H1 (cell line): Measurements from ENCODE around the gene ASCL2. TPM values are rescaled to one million over a fixed set of nuclear protein-coding genes. Genes with fewer than 3 reads are reported as not detected.

ENCODE experiments used
- CTCF ChIA-PET: fragments of 300-600 bp; sonication (Branson Sonifier 250); formaldehyde crosslinking; loops from one replicate; lab custom pipeline; 2021; ENCODE audit not compliant: partially characterized antibody; lab: Charles Lee
- POLR2A ChIA-PET: fragments of 300-600 bp; sonication (Branson Sonifier 250); formaldehyde crosslinking; loops from one replicate; lab custom pipeline; 2021; ENCODE audit warnings: inconsistent platforms; ENCODE audit not compliant: partially characterized antibody; lab: Charles Lee
- DNase-seq, 2 experiments: peaks; one replicate each; pipeline versions ENCODE4 v3.0.0 to v3.0.0-alpha.2; 2010 to 2022; ENCODE audit warnings: low spot score in 2 of 2, low read depth in 1 of 2, mixed read lengths in 1 of 2
- FAIRE-seq: peaks from 2 replicates; lab custom pipeline; 2011; peaks lifted over from hg19 to GRCh38; lab: Jason Lieb, UNC
- H2AFZ ChIP-seq: 2 replicates; pipeline ENCODE4 v1.8.1; 2012; ENCODE audit warnings: low read length, inconsistent platforms
- H2AK5ac ChIP-seq: 2 replicates; pipeline ENCODE4 v1.6.1; 2013; ENCODE audit warnings: low read depth, low read length
- H2BK120ac ChIP-seq: replicated peaks from 2 replicates; pipeline ENCODE3; 2013; ENCODE audit warnings: low read depth, low read length, inconsistent platforms
- H2BK12ac ChIP-seq: 2 replicates; pipeline ENCODE4 v1.6.1; 2013; ENCODE audit warnings: low read depth, low read length
- H2BK15ac ChIP-seq: 2 replicates; pipeline ENCODE4 v1.6.1; 2013; ENCODE audit warnings: low read length
- H2BK20ac ChIP-seq: 2 replicates; pipeline ENCODE4 v1.6.1; 2013; ENCODE audit warnings: low read length
- H2BK5ac ChIP-seq: 2 replicates; pipeline ENCODE4 v1.6.1; 2013; ENCODE audit warnings: low read depth, low read length
- H3K14ac ChIP-seq: 2 replicates; pipeline ENCODE4 v1.6.1; 2013; ENCODE audit warnings: inconsistent platforms; ENCODE audit not compliant: insufficient read length
- H3K18ac ChIP-seq: 2 replicates; pipeline ENCODE4 v1.6.1; 2013; ENCODE audit warnings: low read length; ENCODE audit errors: extremely low read depth
- H3K23ac ChIP-seq: 2 replicates; pipeline ENCODE4 v1.6.1; 2013; ENCODE audit warnings: inconsistent platforms; ENCODE audit not compliant: insufficient read length
- H3K23me2 ChIP-seq: 2 replicates; pipeline ENCODE4 v1.6.1; 2013; ENCODE audit warnings: low read depth, low read length
- H3K27ac ChIP-seq: 2 replicates; pipeline ENCODE4 v1.6.1; 2011; ENCODE audit warnings: low read depth, low read length, inconsistent platforms
- H3K27me3 ChIP-seq, 4 experiments: replicated peaks in 1 of 4; 1 replicate in 1 of 4; 2 replicates in 3 of 4; pipeline versions ENCODE4 v1.6.1 to v1.8.1; 2011 to 2013; ENCODE audit warnings: low read length in 3 of 4, mild to moderate bottlenecking in 3 of 4, inconsistent platforms in 2 of 4, mixed read lengths in 2 of 4, moderate library complexity in 1 of 4; ENCODE audit not compliant: control insufficient read depth in 3 of 4, insufficient read depth in 3 of 4; ENCODE audit errors: extremely low read depth in 1 of 4
- H3K36me3 ChIP-seq, 4 experiments: 2 replicates each; pipeline versions ENCODE4 v1.6.1 to v1.8.1; 2011 to 2013; ENCODE audit warnings: mild to moderate bottlenecking in 4 of 4, low read length in 3 of 4, moderate library complexity in 2 of 4, control low read depth in 1 of 4, inconsistent platforms in 1 of 4; ENCODE audit not compliant: insufficient read depth in 4 of 4, control insufficient read depth in 2 of 4
- H3K4ac ChIP-seq: replicated peaks from 2 replicates; pipeline ENCODE3; 2013; ENCODE audit warnings: low read length, low read depth, mixed read lengths, inconsistent platforms; ENCODE audit not compliant: insufficient read length
- H3K4me1 ChIP-seq, 4 experiments: replicated peaks in 1 of 4; 1 replicate in 1 of 4; 2 replicates in 3 of 4; pipeline versions ENCODE4 v1.6.1 to v1.8.1; 2011 to 2013; ENCODE audit warnings: low read length in 3 of 4, inconsistent platforms in 2 of 4, mixed read lengths in 1 of 4; ENCODE audit not compliant: insufficient read depth in 4 of 4, control insufficient read depth in 3 of 4
- H3K4me2 ChIP-seq, 2 experiments: 2 replicates each; pipeline versions ENCODE4 v1.6.1 to v1.8.1; 2011 to 2013; ENCODE audit warnings: low read depth in 2 of 2, low read length in 2 of 2, control low read depth in 1 of 2, inconsistent platforms in 1 of 2, mild to moderate bottlenecking in 1 of 2; ENCODE audit not compliant: insufficient read depth in 1 of 2
- H3K4me3 ChIP-seq, 4 experiments: fragments of 200-600, 300-600 bp in 1 of 4; sonication (generic), shearing (Covaris generic), sonication (Bioruptor Twin) in 1 of 4; 2 replicates each; pipeline versions ENCODE4 v1.5.1 to v1.8.1; 2011 to 2016; ENCODE audit warnings: low read length in 4 of 4, low read depth in 3 of 4, control low read depth in 2 of 4, inconsistent platforms in 2 of 4, mild to moderate bottlenecking in 2 of 4, mixed read lengths in 1 of 4, moderate library complexity in 1 of 4; ENCODE audit not compliant: insufficient read depth in 2 of 4; ENCODE audit errors: extremely low read depth in 1 of 4
- H3K56ac ChIP-seq: replicated peaks from 2 replicates; pipeline ENCODE3; 2013; ENCODE audit warnings: low read depth, mild to moderate bottlenecking, mixed read lengths, low read length, inconsistent platforms; ENCODE audit not compliant: insufficient read length
- H3K79me1 ChIP-seq: 2 replicates; pipeline ENCODE4 v1.6.1; 2013; ENCODE audit warnings: low read depth, low read length, control low read depth
- H3K79me2 ChIP-seq, 2 experiments: 2 replicates each; pipeline versions ENCODE4 v1.6.1 to v1.8.1; 2012 to 2013; ENCODE audit warnings: low read length in 2 of 2, mild to moderate bottlenecking in 2 of 2, inconsistent platforms in 1 of 2; ENCODE audit not compliant: insufficient read depth in 2 of 2, control insufficient read depth in 1 of 2
- H3K9ac ChIP-seq, 4 experiments: replicated peaks in 1 of 4; 1 replicate in 1 of 4; 2 replicates in 3 of 4; pipeline versions ENCODE4 v1.6.1 to v1.8.1; 2011 to 2013; ENCODE audit warnings: low read depth in 3 of 4, low read length in 3 of 4, control low read depth in 2 of 4, mild to moderate bottlenecking in 2 of 4, moderate library complexity in 2 of 4, inconsistent platforms in 1 of 4; ENCODE audit errors: extremely low read depth in 1 of 4
- H3K9me3 ChIP-seq, 2 experiments: 2 replicates each; pipeline versions ENCODE4 v1.6.1 to v1.8.1; 2012 to 2013; ENCODE audit warnings: mild to moderate bottlenecking in 2 of 2, moderate library complexity in 2 of 2, control low read depth in 1 of 2, inconsistent platforms in 1 of 2, low read depth in 1 of 2, low read length in 1 of 2, mixed read lengths in 1 of 2; ENCODE audit not compliant: insufficient read depth in 2 of 2
- H4K20me1 ChIP-seq, 2 experiments: replicated peaks in 1 of 2; 2 replicates each; pipeline versions ENCODE3 to v1.8.1; 2011 to 2013; ENCODE audit warnings: inconsistent platforms in 2 of 2, low read length in 2 of 2, mild to moderate bottlenecking in 1 of 2; ENCODE audit not compliant: insufficient read depth in 2 of 2, control insufficient read depth in 1 of 2
- H4K5ac ChIP-seq: 2 replicates; pipeline ENCODE4 v1.6.1; 2013; ENCODE audit warnings: low read length, low read depth, mixed read lengths, inconsistent platforms; ENCODE audit not compliant: insufficient read length
- H4K8ac ChIP-seq: 2 replicates; pipeline ENCODE4 v1.8.0; 2013; ENCODE audit warnings: mild to moderate bottlenecking, moderate library complexity, low read length, inconsistent platforms; ENCODE audit not compliant: insufficient read depth; ENCODE audit errors: extremely low read depth
- H4K91ac ChIP-seq: replicated peaks from 2 replicates; pipeline ENCODE3; 2013; ENCODE audit warnings: low read length, mixed read lengths, inconsistent platforms; ENCODE audit not compliant: insufficient read length
- ASH2L ChIP-seq: fragments of 200-600, 300-600 bp; sonication (generic); IDR thresholded peaks from one replicate; pipeline ENCODE4 v1.7.1; 2017; ENCODE audit warnings: low read length
- CEBPB ChIP-seq: IDR thresholded peaks from 2 replicates; pipeline ENCODE4 v1.6.1; 2012; ENCODE audit warnings: low read depth, low read length
- CTCF ChIP-seq, 3 experiments: IDR thresholded peaks; 1 replicate in 2 of 3; 2 replicates in 1 of 3; pipeline versions ENCODE4 v1.5.1 to v1.6.1; 2011; ENCODE audit warnings: low read length in 3 of 3, mild to moderate bottlenecking in 3 of 3, inconsistent platforms in 2 of 3, low read depth in 1 of 3, moderate library complexity in 1 of 3; ENCODE audit not compliant: insufficient read depth in 1 of 3; ENCODE audit errors: control extremely low read depth in 1 of 3
- E2F6 ChIP-seq: IDR thresholded peaks from 2 replicates; pipeline ENCODE4 v1.6.1; 2012; ENCODE audit warnings: inconsistent platforms
- MAFK ChIP-seq: IDR thresholded peaks from 2 replicates; pipeline ENCODE4 v1.6.1; 2012; ENCODE audit warnings: low read depth, mild to moderate bottlenecking, improper control_type of control experiment, low read length
- NRF1 ChIP-seq: IDR thresholded peaks from 2 replicates; pipeline ENCODE4 v1.6.1; 2011; ENCODE audit warnings: mild to moderate bottlenecking, low read depth, low read length, improper control_type of control experiment
- SUZ12 ChIP-seq: fragments of 200-600 bp; sonication (generic); IDR thresholded peaks from 2 replicates; pipeline ENCODE4 v1.6.1; 2012; ENCODE audit warnings: mild to moderate bottlenecking, inconsistent platforms, low read length, moderate library complexity, mixed read lengths
- TAF1 ChIP-seq: IDR thresholded peaks from 2 replicates; pipeline ENCODE4 v1.6.1; 2011; ENCODE audit warnings: mild to moderate bottlenecking, low read depth, low read length
- WGBS, 2 experiments: shearing (Covaris generic) in 1 of 2; methylation state at CpG; one replicate each; pipeline versions ENCODE4 v1.1.6 to v1.1.7; 2013 to 2015; ENCODE audit warnings: low lambda C conversion rate in 2 of 2, mixed read lengths in 2 of 2, inconsistent platforms in 1 of 2, low coverage in 1 of 2, missing lambda C conversion rate in 1 of 2; ENCODE audit not compliant: insufficient replicate concordance in 2 of 2, insufficient coverage in 1 of 2, insufficient read length in 1 of 2; ENCODE audit errors: extremely low coverage in 1 of 2, missing lambda C conversion rate in 1 of 2; 5-methylcytosine and 5-hydroxymethylcytosine counted together
- polyA plus RNA-seq, 7 experiments: library from polyadenylated mRNA; depleted of rRNA in 3 of 7; stranded (reverse) in 5 of 7; unstranded in 2 of 7; fragments of >200 nt in 5 of 7; fragments of 200-250 nt in 2 of 7; gene quantifications; 1 replicate in 5 of 7; 2 replicates in 1 of 7; 4 replicates in 1 of 7; pipeline versions ENCODE4 v1.2.1 to v1.2.3, GENCODE V29; 2011 to 2013; ENCODE audit warnings: missing spikeins in 2 of 7, mixed read lengths in 2 of 7
- total RNA-seq: library from RNA; stranded (reverse); fragmentation: NEBNext Ultra II Directional; extraction: Animal tissue kit (Norgen Biotek cat#: 25700); gene quantifications from 2 replicates; pipeline ENCODE4 v1.2.1, GENCODE V29; 2021

ASCL2 gene
- total and polyA plus RNA-seq, 2 of the 8 experiments (the other 6 are each of a cell fraction or from before 2014, with no cell fraction given) = 0.51 to 0.56 TPM

- peaks cover 0 to 12% of the 10 kb centered on the region in 2 experiments; a peak in 1 of 4 replicates for H3K9me3 ChIP-seq
- peaks cover 21 to 79% (median 67%) of the 10 kb centered on the region in 4 experiments for H3K27me3 ChIP-seq
- H3K4me1 ChIP-seq = peaks cover 0 to 14% (median 3%) of the 10 kb centered on the region in 4 experiments; a peak in 3 of 7 replicates
- CTCF ChIA-PET = no interaction called here
- 0 out of 2 replicates have a peak overlapping the region, but pooled peaks have one; percentile 87 for H2BK12ac ChIP-seq
- H2BK20ac ChIP-seq = no peak overlapping the region
- peak overlapping the region in 2 of 4 experiments; percentile 10 to 67; a peak in 3 of 8 replicates for H3K4me3 ChIP-seq
- no peak overlapping the region for H2BK5ac ChIP-seq
- POLR2A ChIA-PET = no interaction called here
- H2AK5ac ChIP-seq = no peak overlapping the region
- no peak overlapping the region for H4K5ac ChIP-seq
- H4K91ac ChIP-seq = no peak overlapping the region
- no peak overlapping the region for H2AFZ ChIP-seq
- DNase-seq (peak in 1 of 2 experiments; percentile 56), FAIRE-seq (no peak)
- TF ChIP-seq E2F6 (peak; percentile 45; the same call in 1 of the 2 replicates), MAFK (no peak), ASH2L (no peak), TAF1 (no peak), CTCF (IDR thresholded peaks at IDR 0.05; ENCODE audit: control extremely low read depth in 1 of 3, insufficient read depth in 1 of 3, low read depth in 1 of 3, low read length in 3 of 3) (no peak), SUZ12 (peak; percentile 31; the same call in 1 of the 2 replicates), NRF1 (no peak), CEBPB (no peak)
- H3K4me2 ChIP-seq = peak overlapping the region; percentile 46 to 51; a peak in 3 of 4 replicates
- no peaks in the 10 kb centered on the region for H3K79me1 ChIP-seq
- no peak overlapping the region for H3K18ac ChIP-seq
- H3K27ac ChIP-seq = no peak overlapping the region
- H3K56ac ChIP-seq = no peak overlapping the region
- 0 out of 2 replicates have a peak overlapping the region, but pooled peaks have one; percentile 46 for H2BK15ac ChIP-seq
- H3K79me2 ChIP-seq = no peaks in the 10 kb centered on the region
- no peak overlapping the region for H3K23ac ChIP-seq
- peaks cover 8% of the 10 kb centered on the region; the same call in 1 of the 2 replicates for H3K23me2 ChIP-seq
- no peak overlapping the region for H4K8ac ChIP-seq
- H2BK120ac ChIP-seq = no peak overlapping the region
- H3K4ac ChIP-seq = no peak overlapping the region
- 84% methylated on average over 21 of the region's 45 CpGs; no CpG with 5 or more reads in 1 of the 2 experiments for WGBS, 2 experiments
- H4K20me1 ChIP-seq = no peaks in the 10 kb centered on the region
- no peak overlapping the region for H3K14ac ChIP-seq
- H3K9ac ChIP-seq = no peak overlapping the region
- H3K36me3 ChIP-seq = peaks cover 0 to 6% (median 0%) of the 10 kb centered on the region in 4 experiments; a peak in 1 of 8 replicates
Observed at GRCh38 chr11:2271327-2272227, 1.2 kb upstream of the ASCL2 start.
